GM12891 (cell line): Measurements from ENCODE around the gene MAP7D3.
A peak's percentile ranks its signal among the peaks of the same experiment; 100 is the strongest.

Source experiments
- DNase-seq: peaks from one replicate; pipeline ENCODE4 v3.0.0; 2011; ENCODE audit warnings: low spot score; ENCODE audit not compliant: insufficient read length
- FAIRE-seq: peaks from 2 replicates; lab custom pipeline; 2011; peaks lifted over from hg19 to GRCh38; lab: Jason Lieb, UNC
- PAX5 ChIP-seq: IDR thresholded peaks from 2 replicates; pipeline ENCODE4 v1.6.1; 2011; ENCODE audit warnings: low read length, moderate library complexity, mild to moderate bottlenecking; ENCODE audit not compliant: insufficient read depth, severe bottlenecking
- POLR2A ChIP-seq: IDR thresholded peaks from 2 replicates; pipeline ENCODE4 v1.6.1; 2011; ENCODE audit warnings: low read depth, low read length, control low read depth
- POLR2AphosphoS5 ChIP-seq: IDR thresholded peaks from 2 replicates; pipeline ENCODE4 v1.6.1; 2011; ENCODE audit warnings: low read depth, low read length, control low read depth
- POU2F2 ChIP-seq: IDR thresholded peaks from 2 replicates; pipeline ENCODE4 v1.6.1; 2011; ENCODE audit warnings: low read depth, mild to moderate bottlenecking, control low read depth, low read length, moderate library complexity
- SPI1 ChIP-seq: IDR thresholded peaks from 2 replicates; pipeline ENCODE4 v1.6.1; 2011; ENCODE audit warnings: low read depth, low read length, control low read depth
- TAF1 ChIP-seq: IDR thresholded peaks from 2 replicates; pipeline ENCODE4 v1.6.1; 2011; ENCODE audit warnings: low read depth, low read length, control low read depth

The MAP7D3 gene

GRCh38 chrX:136220540-136220939 is 30.7 kb downstream of the MAP7D3 start:
- FAIRE-seq = no peak
- no peak for TF ChIP-seq TAF1
- no peak for TF ChIP-seq SPI1
- no peak for TF ChIP-seq POLR2AphosphoS5
- TF ChIP-seq POLR2A = no peak
- no peak for TF ChIP-seq PAX5
- TF ChIP-seq POU2F2 = no peak
- DNase-seq = no peak

- FAIRE-seq = no peak
- TF ChIP-seq POU2F2 (no peak), SPI1 (no peak), POLR2AphosphoS5 (no peak), POLR2A (no peak), PAX5 (no peak), TAF1 (no peak)
- DNase-seq = no peak
Measured at GRCh38 chrX:136219893-136220292, 31.3 kb downstream of the MAP7D3 start.

- no peak for FAIRE-seq
- no peak for DNase-seq
- TF ChIP-seq TAF1 (no peak), PAX5 (no peak), SPI1 (no peak), POLR2AphosphoS5 (no peak), POLR2A (no peak), POU2F2 (no peak)
Measured at GRCh38 chrX:136215559-136215958, 35.6 kb downstream of the MAP7D3 start.

- FAIRE-seq = peak; percentile 16
- no peak for DNase-seq
- no peak for TF ChIP-seq POLR2A
- no peak for TF ChIP-seq SPI1
Measured at GRCh38 chrX:136214551-136214950, 36.6 kb downstream of the MAP7D3 start.

GRCh38 chrX:136212557-136213111 is 38.6 kb downstream of the MAP7D3 start:
- TF ChIP-seq PAX5 = no peak
- no peak for FAIRE-seq

GRCh38 chrX:136211766-136212556 is 39.2 kb downstream of the MAP7D3 start:
- no peak for FAIRE-seq
- TF ChIP-seq TAF1 = no peak
- no peak for TF ChIP-seq POLR2A
- no peak for TF ChIP-seq POLR2AphosphoS5
- no peak for TF ChIP-seq SPI1
- no peak for TF ChIP-seq PAX5
- TF ChIP-seq POU2F2 = no peak

More at GRCh38 chrX:136212557-136213111, 38.6 kb downstream of the MAP7D3 start:
- no peak for DNase-seq

GRCh38 chrX:136210806-136211205 is 40.4 kb downstream of the MAP7D3 start:
- no peak for FAIRE-seq
- TF ChIP-seq SPI1 = no peak

More at GRCh38 chrX:136211766-136212556, 39.2 kb downstream of the MAP7D3 start:
- no peak for DNase-seq

GRCh38 chrX:136210243-136210642 is 41.0 kb downstream of the MAP7D3 start:
- TF ChIP-seq SPI1 (no peak), POLR2AphosphoS5 (no peak), POU2F2 (no peak), POLR2A (no peak), TAF1 (no peak), PAX5 (no peak)
- DNase-seq (no peak), FAIRE-seq (peak; percentile 43)

More at GRCh38 chrX:136210806-136211205, 40.4 kb downstream of the MAP7D3 start:
- no peak for DNase-seq

- no peak for TF ChIP-seq POLR2A
- TF ChIP-seq PAX5 = no peak
- no peak for TF ChIP-seq POU2F2
- no peak for TF ChIP-seq SPI1
- no peak for TF ChIP-seq TAF1
- FAIRE-seq = no peak
- no peak for DNase-seq
Measured at GRCh38 chrX:136209751-136210150, 41.4 kb downstream of the MAP7D3 start.

GRCh38 chrX:136209016-136209738 is 42.0 kb downstream of the MAP7D3 start:
- no peak for TF ChIP-seq TAF1
- no peak for TF ChIP-seq POU2F2
- no peak for TF ChIP-seq SPI1
- no peak for TF ChIP-seq POLR2A
- TF ChIP-seq PAX5 = no peak
- no peak for TF ChIP-seq POLR2AphosphoS5
- FAIRE-seq (peak; percentile 5), DNase-seq (no peak)
